Activated T-cell treated with anti-CD3 and anti-CD28 coated beads for 4 hours (primary cell): ENCODE data around the gene C3orf22.

Experiments used
- DNase-seq: peaks from one replicate; pipeline ENCODE4 v3.0.0-alpha.2; 2020

The C3orf22 gene

DNA sequence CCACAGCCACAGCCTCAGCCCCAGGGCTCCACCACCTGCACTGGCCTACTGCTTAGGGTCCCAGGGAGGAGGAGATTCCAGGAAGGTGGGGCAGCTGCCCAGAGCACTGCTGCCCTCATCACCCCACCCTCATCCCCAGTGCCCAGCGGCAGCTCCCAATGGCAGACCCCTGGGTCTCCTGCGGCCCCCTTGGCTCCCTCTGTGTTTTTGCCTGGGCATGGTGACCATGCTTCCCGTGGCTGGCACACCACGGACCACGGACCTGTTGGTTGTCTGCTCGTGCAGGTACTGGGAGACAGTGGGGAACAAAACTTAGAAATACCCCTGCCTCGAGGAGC, 32.1 kb downstream of the C3orf22 start:
- DNase-seq: no peak

DNA sequence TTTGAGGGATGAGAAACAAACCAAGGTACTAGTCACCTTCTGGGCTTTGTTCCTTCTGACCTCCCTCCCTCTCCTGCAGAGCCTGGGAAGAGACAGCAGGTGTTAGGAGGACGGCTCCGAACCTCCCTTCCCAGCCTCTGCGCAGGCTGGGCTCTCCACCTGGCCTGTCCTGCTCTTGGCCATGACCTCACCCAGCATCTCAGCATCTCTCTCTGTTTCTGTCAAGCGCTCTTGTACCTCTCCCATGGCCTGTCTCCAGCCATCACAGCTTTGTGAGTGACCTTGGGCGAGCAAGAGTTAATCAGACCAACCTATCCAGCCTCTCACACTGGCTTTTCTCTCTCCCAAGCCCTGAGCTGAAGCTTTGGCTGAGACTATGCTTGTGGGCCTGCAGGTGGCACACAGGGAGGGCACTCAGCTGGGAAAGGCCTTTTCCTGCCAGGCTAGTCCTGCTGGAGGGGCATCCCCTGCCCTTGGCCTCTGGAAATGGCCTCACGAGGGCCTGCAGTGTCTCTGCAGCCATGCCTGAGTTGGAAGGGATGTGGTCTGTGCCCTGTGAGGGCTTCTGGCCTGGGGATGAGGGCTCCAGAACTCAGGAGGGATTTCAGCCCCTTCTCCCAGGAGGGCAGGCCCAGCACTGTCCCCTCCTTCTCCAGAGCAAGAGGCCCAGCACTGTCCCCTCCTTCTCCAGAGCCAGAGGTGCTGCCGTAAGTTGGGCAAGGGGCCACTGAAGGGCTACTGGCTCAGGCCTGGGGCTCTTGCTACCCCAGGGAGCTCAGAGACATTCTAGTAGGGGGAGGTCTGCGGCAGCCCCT, 32.7 kb downstream of the C3orf22 start:
- DNase-seq: no peak

- no peak for DNase-seq
Measured at GRCh38 chr3:126525091-126525852, 33.5 kb downstream of the C3orf22 start.

DNA sequence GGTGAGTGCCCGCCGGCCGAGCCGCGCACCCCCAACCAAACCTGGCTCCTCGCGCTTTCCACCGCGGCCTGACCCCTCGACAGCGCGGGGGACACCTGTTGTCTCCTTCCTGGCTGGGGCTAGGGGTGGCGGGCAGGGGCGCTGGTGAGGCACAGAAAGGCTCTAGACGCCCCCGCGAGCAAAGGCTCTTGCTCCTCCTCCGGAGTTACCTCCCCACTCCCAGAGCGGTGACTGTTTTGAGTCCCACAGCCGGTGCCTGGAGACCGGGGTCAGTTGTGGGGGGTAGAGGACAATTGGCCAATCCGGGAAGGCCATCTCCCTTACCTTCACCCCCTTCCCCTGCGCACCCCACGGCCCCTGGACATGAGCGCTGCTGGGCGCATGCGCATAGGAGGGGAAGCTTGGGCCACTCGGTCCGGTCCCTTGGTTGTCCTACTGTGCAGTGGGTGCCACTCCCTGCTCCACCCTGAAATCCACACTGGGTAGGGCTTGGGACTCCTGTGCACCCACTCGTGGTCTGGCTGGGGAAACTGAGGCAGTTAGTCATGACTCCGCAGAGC, 34.2 kb downstream of the C3orf22 start:
- no peak for DNase-seq

DNA sequence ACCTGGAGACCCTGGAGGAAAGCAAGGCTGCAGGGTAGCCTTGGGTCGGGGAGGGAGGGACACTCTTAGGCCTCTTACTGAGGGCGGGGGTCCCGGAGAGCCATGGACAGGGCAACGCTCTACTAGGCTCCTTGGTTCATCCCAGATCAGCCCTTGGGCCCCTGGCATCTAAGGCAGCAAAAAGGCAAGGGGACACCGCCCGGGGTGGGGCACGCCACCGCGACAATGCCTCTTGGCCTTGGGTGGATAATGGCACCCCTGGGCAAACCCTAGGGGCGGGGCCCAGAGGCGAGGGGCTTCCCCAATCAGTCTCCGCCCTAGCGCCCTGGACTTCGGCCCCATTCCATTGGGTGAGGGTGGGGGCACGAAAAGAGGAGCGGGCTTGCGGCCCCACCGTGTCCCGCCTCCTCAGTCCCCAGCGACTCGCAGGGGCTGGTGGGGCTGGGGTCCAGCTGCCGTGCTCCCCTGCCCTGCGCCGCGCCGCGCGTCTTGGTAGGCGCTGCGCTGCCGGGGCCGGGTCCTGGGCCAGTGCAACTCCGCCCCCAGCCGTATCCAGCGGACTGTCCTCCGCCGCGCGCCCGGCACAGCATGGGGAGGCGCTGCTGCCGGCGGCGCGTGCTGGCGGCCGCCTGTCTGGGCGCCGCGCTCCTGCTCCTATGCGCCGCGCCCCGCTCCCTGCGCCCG, 34.8 kb downstream of the C3orf22 start, which contains the start of gene CHST13:
Gene CHST13, plus strand, starts transcription at position 411 of the 684 bp plus-strand sequence. Its CDS starts 178 bp downstream, at position 589.
- DNase-seq: no peak

- peak; percentile 28 for DNase-seq
Measured at GRCh38 chr3:126522363-126522788, 36.4 kb downstream of the C3orf22 start.

DNA sequence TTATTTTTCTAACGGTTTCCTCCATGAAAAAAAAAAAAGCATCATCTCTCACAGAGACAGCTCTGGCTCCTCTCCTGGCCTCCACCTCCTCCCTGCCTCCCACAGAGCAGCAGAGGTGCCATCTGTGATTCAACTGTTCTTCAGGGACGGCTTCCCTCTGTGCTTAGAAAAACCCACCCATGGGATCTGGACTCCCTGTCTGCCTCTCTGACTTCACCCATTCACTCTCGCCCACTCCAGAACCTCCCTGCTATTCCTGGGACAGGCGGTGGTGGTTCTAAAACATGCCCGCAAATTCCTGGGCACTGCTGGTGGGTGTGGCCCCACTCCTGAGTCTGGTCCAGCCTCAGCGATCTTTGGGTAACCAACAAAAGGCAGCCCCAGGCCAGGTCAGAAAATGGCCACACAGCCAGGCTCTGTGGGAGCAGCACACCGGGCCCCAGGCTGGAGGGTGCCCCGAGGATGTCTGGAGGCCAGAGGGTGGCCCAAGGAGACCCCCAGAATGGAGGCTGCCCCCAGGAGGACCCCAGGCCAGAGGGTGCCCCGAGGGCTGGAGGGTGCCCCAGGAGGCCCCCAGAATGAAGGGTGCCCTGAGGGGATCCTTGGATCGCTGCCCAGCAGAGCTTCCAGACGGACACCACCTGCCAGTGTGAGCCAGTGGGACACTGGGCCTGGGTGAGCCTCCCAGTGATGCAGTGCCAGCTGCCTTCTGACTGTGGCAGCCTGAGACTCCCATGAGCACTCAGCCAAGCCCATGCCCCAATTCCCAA, 37.4 kb downstream of the C3orf22 start:
- no peak for DNase-seq

DNA sequence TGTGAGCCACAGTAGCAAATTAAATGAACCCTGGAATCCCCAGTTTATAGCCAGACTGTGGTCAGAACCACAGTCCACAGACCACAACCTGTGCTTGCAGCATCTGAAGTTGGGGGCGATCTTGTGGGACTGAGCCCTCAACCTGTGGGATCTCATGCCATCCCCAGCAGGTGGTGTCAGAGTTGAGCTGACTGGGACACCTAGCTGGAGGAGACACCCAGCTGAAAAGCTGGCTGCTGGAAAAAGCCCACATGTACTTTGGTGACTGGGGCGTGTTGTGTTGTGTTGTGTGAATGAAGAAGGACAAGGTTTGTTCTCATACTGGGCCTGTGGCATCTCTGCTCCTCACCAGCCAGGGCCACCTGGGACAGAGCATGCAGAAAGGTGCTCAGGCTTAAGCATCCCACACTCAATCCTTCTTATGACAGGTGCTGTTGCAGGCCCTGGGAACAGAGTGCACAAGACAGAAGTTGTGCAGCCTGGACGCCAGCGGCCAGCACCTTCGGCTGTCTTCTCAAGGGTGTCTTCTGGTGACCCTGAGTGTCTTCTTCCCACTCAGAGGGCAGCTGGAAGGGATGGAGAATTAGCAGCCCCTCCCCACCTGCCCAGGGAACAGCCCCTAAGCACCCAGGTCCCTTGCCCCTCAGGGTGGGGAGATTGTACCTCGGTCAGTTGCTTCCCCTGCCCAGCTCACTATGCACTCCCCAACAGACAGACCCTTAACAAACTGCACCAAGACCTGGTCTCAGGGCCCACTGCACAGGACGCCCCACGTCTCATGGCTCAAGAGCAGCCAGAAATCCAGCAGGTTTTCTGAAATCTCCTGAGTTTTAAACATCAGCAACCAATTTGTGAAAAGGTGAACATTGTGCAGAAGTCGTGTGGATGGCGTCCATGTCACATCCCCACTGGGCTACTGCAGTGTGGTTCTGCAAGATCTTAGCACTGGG, 39.0 kb downstream of the C3orf22 start:
- DNase-seq: no peak

DNA sequence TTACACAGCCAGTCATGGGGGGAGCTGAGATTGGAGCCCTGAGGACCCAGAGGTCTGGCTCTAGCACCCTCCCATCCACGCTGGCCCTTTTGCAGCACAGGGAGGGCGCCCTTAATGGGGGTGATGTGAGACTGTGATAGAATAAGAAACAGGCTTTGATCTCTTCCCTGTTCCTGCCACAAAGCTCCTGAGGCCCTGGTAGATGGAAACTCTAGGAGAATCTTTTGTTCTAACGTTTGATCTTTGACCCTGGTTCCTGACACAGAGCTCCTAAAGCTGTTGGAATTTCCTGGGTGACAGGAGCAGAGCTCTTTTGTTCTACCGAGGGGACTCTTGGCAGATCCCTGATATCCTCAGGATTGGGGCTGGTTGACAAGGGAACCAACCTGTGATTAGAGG, 40.0 kb downstream of the C3orf22 start:
- no peak for DNase-seq

DNA sequence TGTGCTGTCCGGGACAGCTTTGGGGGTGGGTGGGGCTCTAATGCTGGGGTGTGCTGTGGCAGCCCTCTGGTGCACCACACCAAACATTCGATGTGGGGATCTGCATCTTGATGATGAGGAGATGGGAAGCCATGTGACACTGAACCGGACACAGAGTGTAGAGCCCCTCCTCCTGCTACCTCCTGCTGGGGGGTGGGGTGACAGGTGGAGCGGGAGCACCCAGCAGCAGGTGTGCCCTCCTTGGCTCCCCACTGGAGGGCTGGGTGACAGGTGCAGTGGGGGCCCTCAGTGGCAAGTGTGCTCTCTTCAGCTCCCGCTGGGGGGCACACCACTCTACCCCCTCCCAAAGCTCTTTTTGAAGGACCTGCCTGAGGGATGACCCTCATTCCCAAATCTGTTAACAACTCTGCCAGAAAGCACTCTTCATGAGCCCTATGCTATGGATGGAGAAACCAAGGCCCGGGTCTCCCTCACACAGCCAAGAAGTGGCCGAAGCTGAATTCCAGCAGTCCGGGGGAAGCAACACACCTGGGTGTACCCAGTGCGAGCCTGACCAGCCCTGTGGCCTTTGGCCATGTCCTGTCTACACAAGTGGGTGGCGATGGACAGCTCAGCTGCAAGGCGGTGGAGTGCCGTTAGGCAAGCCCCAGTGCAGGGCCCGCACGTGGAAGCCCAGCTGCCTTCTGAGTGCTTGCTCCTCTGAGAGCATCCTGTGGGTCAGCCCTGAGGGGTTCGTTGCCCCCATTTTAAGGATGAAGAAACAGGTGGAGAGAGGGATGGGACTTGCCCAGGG, 40.5 kb downstream of the C3orf22 start:
- DNase-seq: no peak

DNA sequence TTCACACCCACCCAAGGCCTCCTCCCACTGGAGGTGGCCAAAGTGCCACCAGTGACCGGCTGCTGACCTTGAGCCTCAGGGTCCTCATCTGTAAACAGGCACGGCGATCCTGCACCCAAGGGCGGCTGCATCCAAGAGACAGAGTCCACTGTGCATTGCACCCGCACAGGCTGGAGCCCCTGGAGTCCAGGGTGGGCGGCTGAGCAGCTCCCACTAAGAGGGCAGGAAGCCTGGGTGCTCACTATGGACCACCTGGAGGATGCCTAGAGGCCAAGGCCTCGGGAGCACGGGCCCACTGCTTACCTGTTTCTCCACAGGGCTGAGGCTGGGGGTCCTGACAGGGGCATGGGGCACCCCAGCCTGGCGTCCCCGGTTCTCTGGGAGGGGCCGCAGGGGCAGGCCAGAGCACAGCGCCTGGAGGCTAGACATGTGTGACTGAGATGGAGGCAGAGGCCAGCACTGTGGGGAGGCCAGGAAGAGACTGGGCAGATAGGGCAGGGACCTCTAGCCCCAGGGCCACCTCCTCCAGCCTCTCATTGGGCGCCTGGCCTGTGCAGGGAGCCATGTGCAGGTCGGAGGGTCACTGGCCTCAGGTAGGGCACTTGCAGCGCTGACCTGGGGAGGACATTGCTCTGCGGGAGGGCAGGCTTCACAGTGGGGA, 41.3 kb downstream of the C3orf22 start, which contains the start of gene UROC1:
Gene UROC1, minus strand, starts transcription at position 483 of the 661 bp plus-strand sequence. Its CDS starts 54 bp downstream, at position 429.
- no peak for DNase-seq

DNA sequence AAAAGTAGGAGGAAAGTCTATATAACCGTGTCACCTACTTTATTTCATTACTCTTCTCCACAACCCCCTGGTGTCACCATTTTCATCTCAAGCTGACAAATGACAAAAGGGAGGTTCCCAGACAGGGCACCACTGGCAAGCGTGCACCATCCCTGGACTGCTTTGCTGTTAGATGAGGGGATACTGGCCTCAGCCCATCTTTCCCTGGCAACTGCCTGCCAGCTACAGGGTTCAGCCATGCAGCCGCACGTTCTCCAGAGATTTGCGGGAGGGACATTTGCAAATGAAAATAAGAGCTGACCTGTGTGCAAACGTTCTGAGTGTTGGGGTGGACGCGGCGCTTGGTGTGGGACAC, 41.8 kb downstream of the C3orf22 start:
- DNase-seq: no peak

DNA sequence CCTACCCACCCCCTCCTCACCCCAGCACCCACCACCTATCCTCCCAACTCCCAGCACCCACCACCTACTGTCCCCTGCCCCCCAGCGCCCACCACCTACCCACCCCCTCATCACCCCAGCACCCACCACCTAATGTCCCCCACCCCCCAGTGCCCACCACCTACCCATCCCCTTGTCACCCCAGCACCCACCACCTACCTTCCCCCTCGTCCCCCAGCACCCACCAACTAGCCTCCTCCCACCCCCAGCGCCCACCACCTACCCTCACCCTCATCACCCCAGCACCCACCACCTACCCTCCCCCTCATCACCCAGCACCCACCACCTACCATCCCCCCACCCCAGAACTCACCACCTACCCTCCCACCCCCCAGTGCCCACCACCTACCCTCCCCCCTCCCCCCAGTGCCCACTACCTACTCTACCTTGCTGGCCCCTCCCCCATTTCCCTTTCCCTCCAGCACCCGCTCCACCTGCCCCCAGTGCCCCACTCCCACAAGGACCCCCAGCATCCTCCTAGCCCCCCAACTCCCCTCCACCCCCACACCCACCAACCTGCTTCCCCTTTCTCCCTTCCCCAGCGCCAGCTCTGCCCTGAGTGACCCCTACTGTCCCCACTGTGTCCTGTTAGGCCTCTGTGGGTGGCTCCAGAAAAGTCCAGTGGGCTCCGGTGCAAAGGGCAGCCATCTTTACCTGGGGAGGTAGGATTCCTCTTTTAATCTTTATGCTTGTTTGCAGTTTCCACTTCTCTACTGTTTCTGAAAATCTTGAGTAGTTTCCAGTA, 42.4 kb downstream of the C3orf22 start:
- DNase-seq: no peak

DNA sequence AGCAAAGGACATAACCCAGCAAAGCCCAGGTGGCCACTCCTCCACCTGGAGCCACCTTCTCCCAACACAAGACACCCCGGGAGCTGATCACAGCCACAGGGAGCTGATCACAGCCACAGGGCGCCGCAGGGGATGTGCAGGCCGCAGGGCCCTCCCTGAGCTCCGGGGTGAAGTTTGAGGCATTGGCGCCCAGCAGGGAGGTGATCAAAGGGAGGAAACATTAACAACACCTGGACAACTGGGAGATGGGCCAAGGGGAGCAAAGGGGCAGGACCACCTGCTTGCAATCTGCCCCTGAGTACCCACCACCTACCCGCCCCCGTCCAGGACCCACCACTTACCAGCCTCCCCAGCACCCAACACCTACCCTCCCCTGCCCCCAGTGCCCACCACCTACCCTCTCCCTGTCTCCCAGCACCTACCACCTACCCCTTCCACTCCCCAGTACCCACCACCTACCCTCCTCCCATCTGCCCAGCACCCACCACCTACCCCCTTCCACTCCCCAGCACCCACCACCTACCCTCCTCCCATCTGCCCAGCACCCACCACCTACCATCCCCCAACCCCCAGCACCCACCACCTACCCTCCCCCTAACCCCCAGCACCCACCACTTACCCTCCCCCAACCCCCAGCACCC, 43.5 kb downstream of the C3orf22 start:
- DNase-seq: no peak

DNA sequence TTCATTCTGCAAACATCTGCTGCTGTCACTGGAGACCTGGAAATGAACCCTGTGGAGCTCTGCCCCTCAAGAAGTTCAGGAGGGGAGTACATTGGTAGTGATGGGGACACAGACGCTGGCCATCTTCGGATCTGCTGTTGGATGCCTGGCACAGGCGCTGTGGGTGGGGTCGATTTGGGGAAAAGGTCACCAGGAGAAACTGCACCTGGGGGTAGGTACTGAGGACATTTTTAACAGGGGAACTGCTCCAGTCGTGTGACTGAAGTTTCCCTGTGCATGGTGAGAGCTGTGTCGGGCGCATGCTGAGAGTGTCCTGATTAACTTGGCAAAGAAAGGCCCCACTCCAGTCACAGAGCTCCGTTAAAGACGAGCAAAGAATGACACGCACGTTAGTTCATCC, 44.6 kb downstream of the C3orf22 start:
- no peak for DNase-seq

DNA sequence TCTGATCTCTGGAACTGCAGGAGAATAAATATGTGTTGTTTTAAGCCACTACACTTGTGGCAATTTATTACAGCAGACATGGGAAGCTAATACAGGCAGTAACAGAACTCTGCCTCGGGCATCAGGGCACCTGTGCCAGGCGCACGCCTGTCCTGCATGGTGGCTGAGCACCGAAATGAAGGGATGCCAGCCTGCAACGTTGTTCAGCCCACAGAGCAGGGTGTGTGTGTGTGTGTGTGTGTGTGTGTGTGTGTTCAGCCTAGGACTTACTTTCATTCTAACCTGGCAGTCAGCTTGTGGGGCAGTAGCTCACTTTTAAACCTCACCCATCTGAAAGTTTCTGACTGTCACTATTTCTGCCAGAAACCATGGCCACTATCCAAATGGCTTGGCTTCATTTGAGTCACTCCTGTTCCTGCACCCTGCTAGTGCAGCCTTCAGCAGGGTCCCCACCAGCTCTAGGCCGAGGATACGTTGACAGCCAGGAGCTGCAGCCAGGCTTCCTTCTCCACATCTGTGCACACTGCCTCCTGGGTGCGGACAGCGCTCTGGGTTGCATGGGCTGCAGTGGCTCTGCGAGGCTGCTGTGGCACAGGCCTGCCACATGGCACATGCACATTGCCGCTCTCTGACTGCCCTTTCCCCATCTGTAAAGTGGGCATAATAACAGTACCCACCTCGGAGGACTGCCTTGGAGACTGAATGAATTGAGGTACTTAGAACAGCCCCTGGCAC, 45.6 kb downstream of the C3orf22 start:
- no peak for DNase-seq

DNA sequence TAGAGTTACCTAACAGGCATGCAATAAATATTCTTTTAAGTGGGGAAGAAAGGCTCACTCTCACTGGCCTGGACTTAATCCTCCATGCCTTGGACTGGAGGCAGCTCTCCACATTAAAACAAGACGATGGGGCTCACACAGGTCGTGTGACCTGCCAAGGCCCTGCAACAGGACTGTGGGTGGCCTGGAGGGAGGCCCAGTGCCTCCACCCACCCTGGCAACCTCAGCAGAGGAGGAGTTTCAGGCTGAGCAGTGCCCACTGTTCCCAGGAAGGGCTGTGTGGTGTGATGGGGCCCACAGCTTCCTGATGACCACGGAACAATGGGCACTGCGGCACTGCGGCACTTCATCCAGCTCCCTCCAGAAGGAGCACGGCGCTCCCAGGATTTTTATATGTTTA, 46.7 kb downstream of the C3orf22 start:
- DNase-seq: no peak

- DNase-seq: no peak
Measured at GRCh38 chr3:126511291-126511690, 47.4 kb downstream of the C3orf22 start.
